SU-DHL-6 (cell line): ENCODE results near the gene CNOT1.

ENCODE experiments used
- EZH2phosphoT487 ChIP-seq: fragments of 200-600 bp; sonication (generic), shearing (Covaris generic); conservative IDR thresholded peaks from 2 replicates; pipeline ENCODE4 v1.6.1; 2018; ENCODE audit warnings: mild to moderate bottlenecking, antibody characterized with exemption, low read length, moderate library complexity, mixed read lengths
- TF ChIP-seq, protein P1 (sequence below): fragments of 200-600 bp; sonication (generic); IDR thresholded peaks from one replicate; pipeline ENCODE4 v1.5.1; 2017; ENCODE audit warnings: antibody characterized with exemption, mild to moderate bottlenecking, low read length, moderate library complexity; ENCODE audit not compliant: insufficient read depth, poor library complexity, severe bottlenecking

DNA sequence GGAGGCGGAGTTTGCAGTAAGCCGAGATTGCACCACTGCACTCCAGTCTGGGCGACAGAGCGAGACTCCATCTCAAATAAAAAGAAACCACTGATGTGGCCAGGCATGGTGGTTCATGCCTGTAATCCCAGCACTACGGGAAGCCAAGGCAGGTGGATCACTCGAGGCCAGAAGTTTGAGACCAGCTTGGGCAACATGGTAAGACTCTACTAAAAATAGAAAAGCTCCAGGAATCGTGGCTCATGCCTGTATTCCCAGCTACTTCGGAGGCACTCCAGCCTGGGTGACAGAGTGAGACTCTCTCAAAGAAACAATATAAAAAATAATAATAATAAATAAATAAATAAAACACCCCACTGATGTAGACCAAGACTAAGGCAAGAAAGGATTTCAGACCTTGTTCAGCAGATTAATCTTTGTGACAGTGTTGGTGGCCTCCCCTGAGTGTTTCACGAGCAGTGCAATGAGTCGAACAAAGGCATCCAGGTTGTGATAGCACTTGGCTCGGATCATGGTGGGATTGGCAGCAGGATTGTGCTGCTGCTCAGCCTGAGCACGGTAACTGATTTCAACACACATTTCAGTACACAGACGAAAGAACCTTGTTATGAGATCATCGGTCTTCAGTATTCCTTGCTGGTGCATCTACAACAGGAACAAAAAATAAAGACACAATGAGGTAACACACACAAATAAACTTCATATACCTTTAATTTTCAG, 95.7 kb downstream of the CNOT1 start:
- no peak for TF ChIP-seq EZH2phosphoT487
- TF ChIP-seq, protein P1, sequence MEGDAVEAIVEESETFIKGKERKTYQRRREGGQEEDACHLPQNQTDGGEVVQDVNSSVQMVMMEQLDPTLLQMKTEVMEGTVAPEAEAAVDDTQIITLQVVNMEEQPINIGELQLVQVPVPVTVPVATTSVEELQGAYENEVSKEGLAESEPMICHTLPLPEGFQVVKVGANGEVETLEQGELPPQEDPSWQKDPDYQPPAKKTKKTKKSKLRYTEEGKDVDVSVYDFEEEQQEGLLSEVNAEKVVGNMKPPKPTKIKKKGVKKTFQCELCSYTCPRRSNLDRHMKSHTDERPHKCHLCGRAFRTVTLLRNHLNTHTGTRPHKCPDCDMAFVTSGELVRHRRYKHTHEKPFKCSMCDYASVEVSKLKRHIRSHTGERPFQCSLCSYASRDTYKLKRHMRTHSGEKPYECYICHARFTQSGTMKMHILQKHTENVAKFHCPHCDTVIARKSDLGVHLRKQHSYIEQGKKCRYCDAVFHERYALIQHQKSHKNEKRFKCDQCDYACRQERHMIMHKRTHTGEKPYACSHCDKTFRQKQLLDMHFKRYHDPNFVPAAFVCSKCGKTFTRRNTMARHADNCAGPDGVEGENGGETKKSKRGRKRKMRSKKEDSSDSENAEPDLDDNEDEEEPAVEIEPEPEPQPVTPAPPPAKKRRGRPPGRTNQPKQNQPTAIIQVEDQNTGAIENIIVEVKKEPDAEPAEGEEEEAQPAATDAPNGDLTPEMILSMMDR = no peak
